ENCODE data around the gene SOWAHB.
A peak's percentile ranks its signal among the peaks of the same experiment; 100 is the strongest.
"Not testable (repeated sequence)": the region's sequence is repeated elsewhere in the genome, so short reads cannot be mapped to it uniquely, and the experiment has no call there.

Gene SOWAHB

DNA sequence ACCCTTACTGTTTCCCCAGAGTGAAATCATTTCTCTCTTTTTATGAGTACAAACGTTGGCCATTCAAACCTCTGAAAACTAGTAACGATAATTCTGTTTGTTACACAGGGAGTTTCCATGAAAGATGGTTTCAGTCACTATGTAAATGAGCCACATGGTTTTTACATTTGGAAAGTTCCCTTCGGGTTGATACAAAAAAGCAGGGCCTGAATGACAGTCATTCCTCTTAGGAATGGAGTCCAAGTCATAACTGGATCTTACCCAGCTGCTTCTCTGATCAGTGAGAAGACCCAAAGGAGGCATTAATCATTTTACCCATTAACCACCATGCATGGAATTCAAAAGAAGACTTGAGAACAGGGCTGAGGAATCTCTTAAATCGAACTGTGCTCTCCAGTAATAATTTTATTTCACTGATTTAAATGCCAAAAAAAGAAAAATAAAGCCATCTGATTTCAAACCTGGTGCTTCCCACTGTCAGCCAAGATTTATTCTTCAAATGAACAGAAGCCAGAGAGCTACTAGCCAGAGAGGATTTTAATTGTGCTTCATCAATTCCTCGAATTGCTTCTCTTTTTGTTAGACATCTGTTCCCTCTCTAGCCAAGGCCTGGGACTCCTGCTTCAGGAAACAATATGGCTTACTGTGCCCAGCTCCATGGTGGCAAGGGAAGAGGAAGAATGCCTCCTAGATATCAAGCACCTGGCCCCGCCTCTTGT is 3.2 kb downstream of the SOWAHB start:
- no peak for DNase-seq (ENCODE audit: low spot score)

- DNase-seq (ENCODE audit: low spot score), result peak; percentile 80
Observed at GRCh38 chr4:76892601-76893000, 5.3 kb downstream of the SOWAHB start.

DNA sequence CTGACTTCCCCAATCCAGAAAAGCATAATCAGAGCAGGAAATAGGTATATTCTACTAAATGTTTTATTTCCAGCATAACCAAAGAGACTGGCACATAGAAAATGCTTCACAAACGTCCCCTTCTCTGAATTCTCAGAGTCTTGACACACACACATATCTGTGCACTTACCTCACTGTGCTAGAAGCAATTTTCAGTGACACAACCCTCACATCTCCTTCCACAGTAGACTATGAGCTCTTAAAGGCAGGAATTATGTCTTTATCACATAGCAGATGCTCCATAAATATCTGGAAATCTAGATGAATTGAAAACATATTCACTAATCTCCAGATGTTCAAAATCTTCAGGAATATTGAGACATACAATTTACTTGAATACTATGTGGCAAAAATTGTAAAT is 5.9 kb downstream of the SOWAHB start:
- peak; percentile 22 for DNase-seq (ENCODE audit: low spot score)

DNA sequence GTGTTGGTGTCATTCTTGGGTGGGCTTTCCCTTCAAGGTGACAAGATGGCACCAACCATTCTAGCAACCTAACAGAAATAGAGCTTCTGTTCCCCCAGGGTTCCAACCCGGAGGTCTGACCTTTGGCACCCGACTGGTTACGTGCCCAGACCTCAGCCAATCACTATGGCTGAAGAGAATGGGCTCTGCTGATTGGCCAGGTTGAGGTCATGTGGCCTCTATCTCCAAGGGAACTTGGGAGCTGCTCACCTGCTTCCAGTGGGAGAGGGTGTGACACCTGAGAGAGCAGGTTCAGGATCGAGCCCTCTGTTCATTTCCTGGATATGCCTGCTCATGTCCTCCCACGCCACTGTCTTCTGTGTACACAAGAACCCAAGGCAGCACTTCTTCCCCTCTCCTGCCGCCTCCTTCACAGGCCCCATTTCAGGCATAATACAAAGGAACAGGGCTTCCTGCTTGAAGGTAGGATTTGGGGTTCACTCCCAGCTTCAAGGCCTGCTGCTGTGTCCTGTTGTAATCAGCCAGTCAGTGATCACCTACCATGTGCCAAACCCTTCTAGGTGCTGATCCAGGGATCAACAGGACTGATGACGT is 11.0 kb downstream of the SOWAHB start:
- DNase-seq (ENCODE audit: low spot score), result no peak

DNA sequence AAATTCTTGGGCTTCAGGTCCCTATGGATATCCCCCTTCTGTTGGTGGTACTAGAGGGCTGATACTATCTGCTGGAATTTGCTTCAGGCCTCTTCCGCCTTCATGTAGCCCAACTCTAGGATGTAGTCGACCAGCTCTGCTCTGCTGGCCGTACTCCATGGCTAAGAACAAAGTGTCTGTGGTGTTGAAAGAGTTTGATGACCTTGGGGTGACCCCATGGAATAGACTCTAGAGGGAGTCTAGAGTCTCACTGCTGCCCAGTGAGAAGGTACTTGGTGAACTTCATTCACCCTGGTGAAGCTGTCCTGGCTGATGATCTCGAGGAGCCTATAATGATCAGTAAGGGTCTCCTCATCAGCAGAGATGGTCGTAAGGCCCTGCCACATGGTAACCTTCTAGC is 11.7 kb downstream of the SOWAHB start:
- DNase-seq (ENCODE audit: low spot score), result no peak

DNA sequence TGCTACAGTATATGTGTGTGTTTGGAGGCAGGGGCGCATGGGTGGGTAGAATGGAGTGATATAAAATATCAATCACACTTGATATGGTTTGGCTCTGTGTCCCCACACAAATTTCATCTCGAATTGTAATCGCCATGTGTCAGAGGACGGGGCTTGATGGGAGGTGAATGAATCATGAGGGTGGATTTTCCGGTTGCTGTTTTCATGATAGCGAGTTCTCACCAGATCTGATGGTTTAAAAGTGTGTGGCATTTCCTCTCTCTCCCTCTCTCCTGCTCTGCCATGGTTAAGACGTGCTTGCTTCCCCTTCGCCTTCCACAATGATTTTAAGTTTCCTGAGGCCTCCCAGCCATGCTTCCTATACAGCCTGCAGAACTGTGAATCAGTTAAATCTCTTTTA is 14.8 kb downstream of the SOWAHB start:
- DNase-seq (ENCODE audit: low spot score), result peak; percentile 50

- peak; percentile 81 for DNase-seq (ENCODE audit: low spot score)
Observed at GRCh38 chr4:76882630-76883029, 15.3 kb downstream of the SOWAHB start.

GRCh38 chr4:76881375-76881774 is 16.6 kb downstream of the SOWAHB start:
- DNase-seq (ENCODE audit: low spot score), result peak; percentile 43

DNA sequence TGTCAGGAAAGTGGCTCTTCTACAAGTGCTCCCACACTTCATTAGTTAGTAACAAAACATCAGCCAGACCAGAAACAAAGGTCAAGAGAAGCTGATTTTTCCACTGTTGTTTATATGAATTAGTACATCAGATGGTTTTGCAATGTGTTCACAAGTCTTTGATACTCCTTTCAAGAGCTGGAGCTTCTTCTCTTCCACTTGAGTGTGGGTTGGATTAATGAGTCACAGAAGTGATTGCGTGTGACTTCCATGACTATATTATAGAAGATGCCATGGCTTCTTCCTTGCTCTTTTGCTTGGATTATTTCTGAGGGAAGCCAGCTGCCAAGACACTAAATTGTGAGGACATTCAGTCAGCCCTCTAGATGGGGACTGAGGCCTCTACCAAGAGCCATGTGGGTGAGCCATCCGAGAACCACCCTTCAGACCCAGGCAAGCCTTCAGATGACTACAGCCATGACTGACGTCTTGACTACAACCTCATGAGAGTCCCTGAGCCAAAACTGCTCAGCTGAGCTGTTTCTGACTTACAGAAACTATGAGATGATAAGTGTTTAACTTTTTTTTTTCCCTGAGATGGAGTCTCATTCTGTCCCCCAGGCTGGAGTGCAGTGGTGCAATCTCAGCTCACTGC is 18.1 kb downstream of the SOWAHB start:
- no peak for DNase-seq (ENCODE audit: low spot score)

GRCh38 chr4:76878641-76879165 is 19.2 kb downstream of the SOWAHB start:
- DNase-seq (ENCODE audit: low spot score), result not testable (repeated sequence)

DNA sequence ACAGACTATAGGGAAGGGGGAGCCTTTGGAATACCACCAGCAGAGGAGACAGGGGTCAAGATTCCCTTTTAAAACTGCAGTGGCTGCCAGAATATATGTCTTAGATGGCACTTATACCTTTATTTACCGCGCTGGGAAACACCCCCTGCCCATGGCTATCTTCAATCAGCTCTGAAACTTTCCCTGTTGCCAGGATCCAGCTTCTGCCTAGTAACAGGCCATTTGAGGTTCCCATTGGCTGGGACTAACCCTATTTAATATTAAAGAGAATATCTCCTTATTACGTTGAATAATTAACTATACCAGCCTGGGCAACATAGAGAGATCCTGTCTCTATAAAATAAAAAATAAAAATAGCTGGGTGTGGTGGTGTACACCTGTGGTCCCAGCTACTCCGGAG is 23.8 kb downstream of the SOWAHB start:
- no peak for DNase-seq (ENCODE audit: low spot score)

- no peak for DNase-seq (ENCODE audit: low spot score)
Observed at GRCh38 chr4:76873495-76873894, 24.4 kb downstream of the SOWAHB start.

- no peak for DNase-seq (ENCODE audit: low spot score)
Observed at GRCh38 chr4:76872556-76872955, 25.4 kb downstream of the SOWAHB start.

- DNase-seq (ENCODE audit: low spot score), result not testable (repeated sequence)
Observed at GRCh38 chr4:76868780-76869179, 29.2 kb downstream of the SOWAHB start.

GRCh38 chr4:76867880-76868655 is 29.9 kb downstream of the SOWAHB start:
- DNase-seq (ENCODE audit: low spot score), result peak; percentile 23

GRCh38 chr4:76867377-76867776 is 30.6 kb downstream of the SOWAHB start:
- DNase-seq (ENCODE audit: low spot score), result no peak

GRCh38 chr4:76866641-76867040 is 31.3 kb downstream of the SOWAHB start:
- DNase-seq (ENCODE audit: low spot score), result no peak

DNA sequence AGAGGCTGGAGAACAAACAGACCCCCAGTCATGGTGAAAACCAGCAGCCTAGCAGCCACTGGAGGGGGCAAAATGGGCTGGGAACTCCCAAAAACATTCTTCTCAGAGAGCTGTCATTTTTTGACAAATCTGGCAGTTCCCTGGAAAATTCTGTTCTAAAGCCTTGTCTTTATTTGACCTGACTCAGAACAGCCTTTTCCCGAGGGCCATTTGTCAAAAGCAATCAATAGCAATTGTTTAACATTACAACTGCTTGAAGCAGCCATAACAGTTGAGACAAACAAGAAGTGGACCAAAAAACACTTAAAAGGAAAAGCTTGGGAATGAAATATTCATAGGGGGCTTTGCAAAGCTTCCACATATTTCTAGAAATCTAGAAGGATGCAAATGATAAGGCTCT is 39.6 kb downstream of the SOWAHB start:
- DNase-seq (ENCODE audit: low spot score), result no peak

DNA sequence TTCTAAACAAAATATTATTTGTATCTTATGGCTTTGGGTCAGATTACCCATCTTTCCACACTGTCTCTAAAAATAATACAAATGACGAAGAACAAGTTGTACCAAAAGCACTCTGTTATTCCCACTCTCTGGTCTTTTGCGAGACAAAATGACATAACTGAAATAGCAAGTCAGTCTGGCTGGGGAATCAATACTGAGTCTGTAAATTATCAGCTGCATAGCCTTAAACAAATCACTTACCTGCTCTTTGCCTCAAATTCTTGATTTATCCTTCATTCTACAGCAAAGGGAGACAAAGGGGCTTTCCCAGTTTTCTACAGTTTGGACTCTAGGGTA is 40.9 kb downstream of the SOWAHB start:
- no peak for DNase-seq (ENCODE audit: low spot score)

- DNase-seq (ENCODE audit: low spot score), result peak; percentile 3
Observed at GRCh38 chr4:76856243-76857073, 41.5 kb downstream of the SOWAHB start.

GRCh38 chr4:76854858-76855257 is 43.1 kb downstream of the SOWAHB start:
- DNase-seq (ENCODE audit: low spot score), result no peak

- no peak for DNase-seq (ENCODE audit: low spot score)
Observed at GRCh38 chr4:76851375-76851774, 46.6 kb downstream of the SOWAHB start.
